Fibroblast of the aortic adventitia (primary cell): Measurements from ENCODE around the gene PSPC1. TPM values are rescaled to one million over a fixed set of nuclear protein-coding genes. Genes with fewer than 3 reads are reported as not detected.
"Not testable (repeated sequence)": the region's sequence is repeated elsewhere in the genome, so short reads cannot be mapped to it uniquely, and the experiment has no call there.

Experiments used
- DNase-seq: peaks from one replicate; pipeline ENCODE4 v3.0.0-alpha.2; 2010; ENCODE audit warnings: low read depth
- H3K4me3 ChIP-seq: 2 replicates; pipeline ENCODE4 v1.5.1; 2011; ENCODE audit warnings: low read depth, mild to moderate bottlenecking, control low read depth, low read length, moderate library complexity
- total RNA-seq: library from RNA; depleted of rRNA; stranded (reverse); fragments of >200 nt; gene quantifications from 2 replicates; pipeline ENCODE4 v1.2.3, GENCODE V29; 2012; ENCODE audit warnings: low replicate concordance
- TF ChIP-seq, protein P1 (sequence below): IDR thresholded peaks from 2 replicates; pipeline ENCODE4 v1.5.1; 2011; ENCODE audit warnings: mild to moderate bottlenecking, low read length, control low read depth, inconsistent platforms; ENCODE audit not compliant: insufficient read depth

Gene PSPC1
- total RNA-seq, 1 donor: 41.0 TPM

- TF ChIP-seq, protein P1, sequence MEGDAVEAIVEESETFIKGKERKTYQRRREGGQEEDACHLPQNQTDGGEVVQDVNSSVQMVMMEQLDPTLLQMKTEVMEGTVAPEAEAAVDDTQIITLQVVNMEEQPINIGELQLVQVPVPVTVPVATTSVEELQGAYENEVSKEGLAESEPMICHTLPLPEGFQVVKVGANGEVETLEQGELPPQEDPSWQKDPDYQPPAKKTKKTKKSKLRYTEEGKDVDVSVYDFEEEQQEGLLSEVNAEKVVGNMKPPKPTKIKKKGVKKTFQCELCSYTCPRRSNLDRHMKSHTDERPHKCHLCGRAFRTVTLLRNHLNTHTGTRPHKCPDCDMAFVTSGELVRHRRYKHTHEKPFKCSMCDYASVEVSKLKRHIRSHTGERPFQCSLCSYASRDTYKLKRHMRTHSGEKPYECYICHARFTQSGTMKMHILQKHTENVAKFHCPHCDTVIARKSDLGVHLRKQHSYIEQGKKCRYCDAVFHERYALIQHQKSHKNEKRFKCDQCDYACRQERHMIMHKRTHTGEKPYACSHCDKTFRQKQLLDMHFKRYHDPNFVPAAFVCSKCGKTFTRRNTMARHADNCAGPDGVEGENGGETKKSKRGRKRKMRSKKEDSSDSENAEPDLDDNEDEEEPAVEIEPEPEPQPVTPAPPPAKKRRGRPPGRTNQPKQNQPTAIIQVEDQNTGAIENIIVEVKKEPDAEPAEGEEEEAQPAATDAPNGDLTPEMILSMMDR: no peak
- DNase-seq: peak; percentile 7
- H3K4me3 ChIP-seq: peak overlapping the region; percentile 91
These were observed 1.2 kb downstream of the PSPC1 start for GRCh38 chr13:19781526-19781925.

GRCh38 chr13:19780753-19781418, 1.9 kb downstream of the PSPC1 start:
- H3K4me3 ChIP-seq: peak overlapping the region; percentile 91
- not testable (repeated sequence) for DNase-seq

- TF ChIP-seq, protein P1: no peak
- DNase-seq: no peak
- no peak overlapping the region for H3K4me3 ChIP-seq
These were observed 10.4 kb downstream of the PSPC1 start for GRCh38 chr13:19772306-19772705.

DNA sequence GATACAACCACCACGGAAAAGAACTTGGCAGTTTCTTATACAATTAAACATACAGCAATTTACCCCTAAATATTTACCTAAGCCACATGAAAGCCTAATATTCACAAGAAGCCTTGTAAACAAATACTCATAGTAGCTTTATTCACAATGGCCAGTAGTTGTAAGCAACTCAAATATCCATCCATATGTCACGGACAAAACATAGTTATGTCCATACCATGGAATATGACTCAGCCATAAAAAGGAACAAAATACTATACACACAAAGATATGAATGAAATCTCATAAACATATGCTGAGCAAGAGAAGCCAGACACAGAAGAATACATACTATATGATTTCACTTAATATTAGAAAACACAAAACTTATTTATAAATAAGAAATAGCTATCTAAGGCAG, 12.9 kb downstream of the PSPC1 start:
- no peak overlapping the region for H3K4me3 ChIP-seq
- no peak for DNase-seq
- TF ChIP-seq, protein P1: no peak

DNA sequence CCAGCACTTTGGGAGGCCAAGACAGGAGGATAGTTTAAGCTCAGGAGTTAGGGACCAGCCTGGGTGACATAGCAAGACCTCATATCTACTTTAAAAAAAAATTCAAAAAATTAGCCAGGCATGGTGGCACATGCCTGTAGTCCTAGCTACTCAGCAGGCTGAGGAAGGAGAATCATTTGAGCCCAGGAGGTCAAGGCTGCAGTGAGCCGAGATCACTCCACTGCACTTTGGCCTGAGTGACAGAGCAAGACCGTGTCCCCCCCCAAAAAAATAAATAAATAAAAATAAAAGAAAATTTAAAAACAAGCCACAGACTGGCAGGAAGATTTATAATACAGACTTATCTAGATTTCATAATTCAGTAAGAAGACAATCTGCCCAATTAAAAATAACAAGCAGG, 14.8 kb downstream of the PSPC1 start:
- TF ChIP-seq, protein P1: no peak

DNA sequence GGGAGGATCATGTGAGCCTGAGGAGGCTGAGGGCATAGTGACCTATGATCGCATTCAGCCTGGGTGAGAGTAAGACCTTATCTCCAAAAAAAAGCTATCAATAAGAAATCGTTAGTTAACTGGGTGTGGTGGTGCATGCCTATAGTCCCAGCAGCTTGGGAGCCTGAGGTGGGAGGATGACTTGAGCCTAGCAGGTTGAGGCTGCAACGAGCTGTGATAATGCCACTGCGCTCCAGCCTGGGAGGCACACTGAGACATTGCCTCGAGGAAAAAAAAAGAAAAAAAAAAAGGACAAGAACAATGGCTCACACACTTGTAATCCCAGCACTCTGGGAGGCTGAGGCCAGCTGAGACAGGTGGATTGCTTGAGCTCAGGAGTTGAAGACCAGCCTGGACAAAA, 16.2 kb downstream of the PSPC1 start:
- TF ChIP-seq, protein P1: no peak
- no peak overlapping the region for H3K4me3 ChIP-seq
- DNase-seq: no peak

More for the DNA sequence above, 14.8 kb downstream of the PSPC1 start:
- H3K4me3 ChIP-seq: no peak overlapping the region
- DNase-seq: no peak

DNA sequence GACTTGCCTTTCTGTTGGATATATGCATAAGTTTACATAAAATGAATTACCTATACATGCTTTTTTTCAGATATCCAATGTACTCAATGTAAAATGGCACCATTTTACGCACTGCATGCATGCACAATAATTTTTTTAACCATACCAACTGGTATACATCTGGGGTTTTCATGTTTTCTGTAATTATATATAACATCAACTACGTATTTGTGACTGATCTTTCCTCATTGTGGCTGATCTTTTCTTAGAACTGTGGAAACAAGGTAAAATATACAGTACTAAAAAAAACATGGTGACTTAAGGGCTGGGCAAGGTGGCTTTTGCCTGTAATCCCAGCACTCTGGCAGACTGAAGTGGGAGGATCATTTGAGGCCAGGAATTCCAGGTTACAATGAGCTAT, 18.5 kb downstream of the PSPC1 start:
- H3K4me3 ChIP-seq: no peak overlapping the region
- TF ChIP-seq, protein P1: no peak
- no peak for DNase-seq
